Stimulated activated CD4-positive, alpha-beta T cell treated with anti-CD3 and anti-CD28 coated beads, Interleukin-1b, Interleukin-23, amount 100 ng/mL, for 48 hours (primary cell): ENCODE measurements around the gene EBI3.
"Not testable (repeated sequence)": the region's sequence is repeated elsewhere in the genome, so short reads cannot be mapped to it uniquely, and the experiment has no call there.

Experiments used
- DNase-seq: peaks from one replicate; pipeline ENCODE4 v3.0.0-alpha.2; 2020

Gene EBI3

GRCh38 chr19:4229179-4229931, at the start of gene EBI3:
TSS of gene EBI3 (plus strand) at chr19:4229523. CDS start at chr19:4229551, 28 bp downstream.
- DNase-seq = peak; percentile 72

GRCh38 chr19:4181053-4181508, 48.2 kb upstream of the EBI3 start:
- no peak for DNase-seq

- DNase-seq = peak; percentile 96
These were observed 47.1 kb upstream of the EBI3 start, which contains the start of the genes ANKRD24 and SIRT6 for GRCh38 chr19:4182084-4182810. TSS of gene ANKRD24 (plus strand) at chr19:4182689. CDS start at chr19:4186426, 3,737 bp downstream. TSS of gene SIRT6 (minus strand) at chr19:4182563. CDS start at chr19:4182539, 24 bp downstream.

- no peak for DNase-seq
These were observed 45.2 kb upstream of the EBI3 start for GRCh38 chr19:4183967-4184717.

GRCh38 chr19:4184718-4185352, 44.5 kb upstream of the EBI3 start:
- no peak for DNase-seq

GRCh38 chr19:4185413-4186086, 43.8 kb upstream of the EBI3 start:
- no peak for DNase-seq

GRCh38 chr19:4186087-4186993, 43.0 kb upstream of the EBI3 start:
- peak; percentile 81 for DNase-seq

- DNase-seq = no peak
These were observed 41.8 kb upstream of the EBI3 start for GRCh38 chr19:4187313-4188122.

GRCh38 chr19:4189641-4190040, 39.7 kb upstream of the EBI3 start:
- no peak for DNase-seq

- not testable (repeated sequence) for DNase-seq
These were observed 36.8 kb upstream of the EBI3 start for GRCh38 chr19:4192537-4192936.

GRCh38 chr19:4194353-4194752, 35.0 kb upstream of the EBI3 start:
- DNase-seq = no peak

- no peak for DNase-seq
These were observed 33.3 kb upstream of the EBI3 start for GRCh38 chr19:4196009-4196408.

GRCh38 chr19:4196587-4197148, 32.7 kb upstream of the EBI3 start:
- no peak for DNase-seq

- no peak for DNase-seq
These were observed 32.1 kb upstream of the EBI3 start for GRCh38 chr19:4197228-4197624.

- no peak for DNase-seq
These were observed 31.5 kb upstream of the EBI3 start for GRCh38 chr19:4197625-4198466.

- no peak for DNase-seq
These were observed 30.7 kb upstream of the EBI3 start for GRCh38 chr19:4198467-4199126.

GRCh38 chr19:4199699-4200293, 29.5 kb upstream of the EBI3 start:
- DNase-seq = no peak
